Subcutaneous adipose tissue (tissue), 4 donors: Measurements from ENCODE around the gene PROSER3. TPM values are rescaled to one million over a fixed set of nuclear protein-coding genes. Genes with fewer than 3 reads are reported as not detected.

Experiments used
- CTCF ChIP-seq: fragments of 450-650 bp; IDR thresholded peaks from one replicate; pipeline ENCODE4 v1.5.1; 2016; ENCODE audit warnings: low read depth, mild to moderate bottlenecking, control low read depth, antibody characterized with exemption, moderate library complexity
- total RNA-seq, 4 donors: library from RNA; depleted of rRNA; stranded (reverse); fragments of >200 nt; gene quantifications; one replicate each; pipeline ENCODE4 v1.1.0, GENCODE V29; 2016

PROSER3 gene
- total RNA-seq, 4 donors from 2014 or later, result 2.8 to 5.7 (median 3.5) TPM

GRCh38 chr19:35813043-35813890, 55.3 kb downstream of the PROSER3 start:
- TF ChIP-seq CTCF, result no peak

- TF ChIP-seq CTCF, result no peak
Measured at GRCh38 chr19:35816262-35816661, 58.3 kb downstream of the PROSER3 start.

GRCh38 chr19:35816846-35817245, 58.9 kb downstream of the PROSER3 start:
- no peak for TF ChIP-seq CTCF

- no peak for TF ChIP-seq CTCF
Measured at GRCh38 chr19:35818445-35818844, 60.5 kb downstream of the PROSER3 start.

Other genes starting within 250 kb of the PROSER3 start
- 1 to 10 TPM in 3 of 4 donors, under 1 TPM in 1; 0.94 to 7.3 (median 1.9) TPM for gene DMKN, start 244.5 kb upstream of the PROSER3 start, total RNA-seq
- gene SBSN, start 229.9 kb upstream of the PROSER3 start, total RNA-seq, result not detected
- not detected for gene GAPDHS, start 224.7 kb upstream of the PROSER3 start, total RNA-seq
- gene TMEM147, start 212.6 kb upstream of the PROSER3 start, total RNA-seq, result 10 to 100 TPM; 60.1 to 76.8 (median 73.6) TPM
- gene ATP4A, start 194.5 kb upstream of the PROSER3 start, total RNA-seq, result not detected
- not detected for gene PMIS2, start 172.0 kb upstream of the PROSER3 start, total RNA-seq
- 1 to 10 TPM; 2.4 to 7.7 (median 3.4) TPM for gene HAUS5, start 145.4 kb upstream of the PROSER3 start, total RNA-seq
- 10 to 100 TPM; 27.7 to 55.4 (median 32.6) TPM for gene RBM42, start 129.1 kb upstream of the PROSER3 start, total RNA-seq
- gene ETV2, start 116.4 kb upstream of the PROSER3 start, total RNA-seq, result 1 to 10 TPM in 2 of 4 donors, not detected in 2; 1.1 to 1.2 TPM
- gene COX6B1, start 109.9 kb upstream of the PROSER3 start, total RNA-seq, result 100 to 1,000 TPM; 422 to 625 (median 529) TPM
- under 1 TPM in 1 of 4 donors, not detected in 3; 0.34 TPM for gene UPK1A, start 91.7 kb upstream of the PROSER3 start, total RNA-seq
- gene ZBTB32, start 53.6 kb upstream of the PROSER3 start, total RNA-seq, result under 1 TPM in 1 of 4 donors, not detected in 3; 0.33 TPM
- gene KMT2B, start 40.2 kb upstream of the PROSER3 start, total RNA-seq, result 10 to 100 TPM in 3 of 4 donors, 1 to 10 TPM in 1; 7.3 to 26.6 (median 15.1) TPM
- 10 to 100 TPM in 1 of 4 donors, 1 to 10 TPM in 3; 4.4 to 13.8 (median 5.9) TPM for gene IGFLR1, start 15.7 kb upstream of the PROSER3 start, total RNA-seq
- 10 to 100 TPM; 14.8 to 30.5 (median 19.7) TPM for gene U2AF1L4, start 12.8 kb upstream of the PROSER3 start, total RNA-seq
- gene PSENEN, start 12.5 kb upstream of the PROSER3 start, total RNA-seq, result 10 to 100 TPM; 23.4 to 71.3 (median 35.7) TPM
- 10 to 100 TPM in 2 of 4 donors, 1 to 10 TPM in 2; 7.5 to 12.2 (median 10.0) TPM for gene LIN37, start 9.6 kb upstream of the PROSER3 start, total RNA-seq
- 100 to 1,000 TPM in 2 of 4 donors, 10 to 100 TPM in 2; 50.1 to 554 (median 117) TPM for gene HSPB6, start 1.1 kb upstream of the PROSER3 start, total RNA-seq
- 10 to 100 TPM in 1 of 4 donors, 1 to 10 TPM in 2, under 1 TPM in 1; 0.33 to 12.2 (median 4.5) TPM for gene ARHGAP33, start 17.4 kb downstream of the PROSER3 start, total RNA-seq
- gene PRODH2, start 54.7 kb downstream of the PROSER3 start, total RNA-seq, result not detected
- gene NPHS1, start 94.3 kb downstream of the PROSER3 start, total RNA-seq, result not detected
- not detected for gene KIRREL2, start 98.7 kb downstream of the PROSER3 start, total RNA-seq
- 1 to 10 TPM in 2 of 4 donors, not detected in 2; 1.2 to 1.3 TPM for gene APLP1, start 110.4 kb downstream of the PROSER3 start, total RNA-seq
- gene NFKBID, start 142.4 kb downstream of the PROSER3 start, total RNA-seq, result 10 to 100 TPM in 3 of 4 donors, 1 to 10 TPM in 1; 6.8 to 23.3 (median 13.6) TPM
- gene HCST, start 144.4 kb downstream of the PROSER3 start, total RNA-seq, result 10 to 100 TPM in 1 of 4 donors, 1 to 10 TPM in 2, not detected in 1; 2.9 to 72.6 (median 4.7) TPM
- 1,000 to 10,000 TPM in 1 of 4 donors, 100 to 1,000 TPM in 2, 10 to 100 TPM in 1; 99.8 to 1,341 (median 209) TPM for gene TYROBP, start 150.1 kb downstream of the PROSER3 start, total RNA-seq
- 1 to 10 TPM; 2.5 to 6.6 (median 4.3) TPM for gene LRFN3, start 178.2 kb downstream of the PROSER3 start, total RNA-seq
- gene SDHAF1, start 237.0 kb downstream of the PROSER3 start, total RNA-seq, result 10 to 100 TPM in 3 of 4 donors, 1 to 10 TPM in 1; 8.6 to 59.9 (median 42.5) TPM